Measurements from ENCODE around the gene MCF2L2. TPM values are rescaled to one million over a fixed set of nuclear protein-coding genes. Genes with fewer than 3 reads are reported as not detected.
A peak's percentile ranks its signal among the peaks of the same experiment; 100 is the strongest.
"Not testable (repeated sequence)": the region's sequence is repeated elsewhere in the genome, so short reads cannot be mapped to it uniquely, and the experiment has no call there.

Gene MCF2L2
- total RNA-seq, 1 donor from 2014 or later, result 2.1 TPM

DNA sequence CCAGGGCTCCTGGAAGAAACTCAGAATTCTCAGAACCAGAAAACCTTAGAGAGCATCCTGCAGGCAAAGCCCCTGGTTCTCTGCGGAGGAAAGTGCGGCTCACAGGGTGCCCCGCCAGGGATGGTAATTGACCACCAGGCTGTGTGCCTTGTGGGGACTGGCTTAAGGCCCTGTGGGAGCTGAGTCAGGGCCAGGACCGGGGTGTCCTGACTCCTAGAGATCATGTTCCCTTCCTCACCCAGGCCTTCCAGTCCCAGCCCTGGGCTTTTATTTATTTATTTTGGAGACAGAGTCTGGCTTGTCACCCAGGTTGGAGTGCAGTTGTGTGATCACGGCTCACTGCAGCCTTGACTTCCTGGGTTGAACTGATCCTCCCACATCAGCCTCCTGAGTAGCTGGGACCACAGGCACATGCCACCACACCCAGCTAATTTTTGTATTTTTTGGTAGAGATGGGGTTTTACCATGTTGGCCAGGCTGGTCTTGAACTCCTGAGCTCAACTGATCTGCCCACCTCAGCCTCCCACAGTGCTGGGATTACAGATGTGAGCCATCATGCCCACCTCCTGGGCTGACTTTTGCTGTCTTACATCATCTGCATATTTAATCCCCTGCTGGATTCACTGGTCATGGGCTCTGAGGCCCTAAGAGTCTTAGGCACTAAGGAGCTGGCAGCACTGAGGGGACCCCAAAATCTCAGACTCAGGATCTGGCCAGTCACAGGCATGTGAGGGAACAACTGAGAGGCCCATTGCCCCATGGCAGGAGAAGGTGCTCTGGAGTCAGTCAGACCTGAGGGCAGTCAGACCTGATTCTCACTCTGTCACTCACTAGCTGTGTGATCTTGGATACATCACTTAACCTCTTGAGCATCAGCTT, 245.4 kb downstream of the MCF2L2 start:
- peaks cover 25% of the 10 kb centered on the region for H3K27me3 Mint-ChIP-seq (ENCODE audit: low read depth)
- H3K4me3 Mint-ChIP-seq, result no peak overlapping the region
- DNase-seq (ENCODE audit: low read depth, low spot score), result no peak
- H3K9me3 Mint-ChIP-seq, result no peaks in the 10 kb centered on the region
- no peaks in the 10 kb centered on the region for H3K36me3 Mint-ChIP-seq (ENCODE audit: low read depth)
- peaks cover 14% of the 10 kb centered on the region for H3K4me1 Mint-ChIP-seq
- TF ChIP-seq, protein P1, sequence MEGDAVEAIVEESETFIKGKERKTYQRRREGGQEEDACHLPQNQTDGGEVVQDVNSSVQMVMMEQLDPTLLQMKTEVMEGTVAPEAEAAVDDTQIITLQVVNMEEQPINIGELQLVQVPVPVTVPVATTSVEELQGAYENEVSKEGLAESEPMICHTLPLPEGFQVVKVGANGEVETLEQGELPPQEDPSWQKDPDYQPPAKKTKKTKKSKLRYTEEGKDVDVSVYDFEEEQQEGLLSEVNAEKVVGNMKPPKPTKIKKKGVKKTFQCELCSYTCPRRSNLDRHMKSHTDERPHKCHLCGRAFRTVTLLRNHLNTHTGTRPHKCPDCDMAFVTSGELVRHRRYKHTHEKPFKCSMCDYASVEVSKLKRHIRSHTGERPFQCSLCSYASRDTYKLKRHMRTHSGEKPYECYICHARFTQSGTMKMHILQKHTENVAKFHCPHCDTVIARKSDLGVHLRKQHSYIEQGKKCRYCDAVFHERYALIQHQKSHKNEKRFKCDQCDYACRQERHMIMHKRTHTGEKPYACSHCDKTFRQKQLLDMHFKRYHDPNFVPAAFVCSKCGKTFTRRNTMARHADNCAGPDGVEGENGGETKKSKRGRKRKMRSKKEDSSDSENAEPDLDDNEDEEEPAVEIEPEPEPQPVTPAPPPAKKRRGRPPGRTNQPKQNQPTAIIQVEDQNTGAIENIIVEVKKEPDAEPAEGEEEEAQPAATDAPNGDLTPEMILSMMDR (conservative IDR thresholded peaks at IDR 0.05), result no peak
- no peak overlapping the region for H3K27ac Mint-ChIP-seq (ENCODE audit: unreplicated experiment)

DNA sequence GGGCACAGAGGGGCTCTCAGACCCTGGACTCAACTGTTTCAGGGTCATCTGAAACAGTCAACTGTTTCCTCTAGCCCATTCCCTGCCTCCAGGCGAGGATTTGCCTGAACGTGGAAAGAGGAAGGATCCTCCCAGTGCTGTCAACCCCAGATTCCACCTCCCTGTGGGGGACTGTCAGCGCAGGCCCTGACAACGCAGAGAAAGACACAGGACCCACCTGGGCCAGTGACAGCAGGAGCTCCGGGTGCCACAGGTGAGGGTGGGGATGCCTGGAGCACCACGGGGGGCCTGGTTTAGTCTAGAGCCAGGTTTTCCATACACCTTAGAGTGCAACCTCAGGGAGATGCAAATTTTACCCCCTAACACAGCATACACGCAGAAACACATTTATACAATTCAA, 246.3 kb downstream of the MCF2L2 start:
- no peaks in the 10 kb centered on the region for H3K36me3 Mint-ChIP-seq (ENCODE audit: low read depth)
- H3K27ac Mint-ChIP-seq (ENCODE audit: unreplicated experiment), result no peak overlapping the region
- no peak for DNase-seq (ENCODE audit: low read depth, low spot score)
- H3K27me3 Mint-ChIP-seq (ENCODE audit: low read depth), result peaks cover 25% of the 10 kb centered on the region
- no peak overlapping the region for H3K4me3 Mint-ChIP-seq
- TF ChIP-seq, protein P1 (conservative IDR thresholded peaks at IDR 0.05), result no peak
- peaks cover 14% of the 10 kb centered on the region for H3K4me1 Mint-ChIP-seq
- no peaks in the 10 kb centered on the region for H3K9me3 Mint-ChIP-seq

DNA sequence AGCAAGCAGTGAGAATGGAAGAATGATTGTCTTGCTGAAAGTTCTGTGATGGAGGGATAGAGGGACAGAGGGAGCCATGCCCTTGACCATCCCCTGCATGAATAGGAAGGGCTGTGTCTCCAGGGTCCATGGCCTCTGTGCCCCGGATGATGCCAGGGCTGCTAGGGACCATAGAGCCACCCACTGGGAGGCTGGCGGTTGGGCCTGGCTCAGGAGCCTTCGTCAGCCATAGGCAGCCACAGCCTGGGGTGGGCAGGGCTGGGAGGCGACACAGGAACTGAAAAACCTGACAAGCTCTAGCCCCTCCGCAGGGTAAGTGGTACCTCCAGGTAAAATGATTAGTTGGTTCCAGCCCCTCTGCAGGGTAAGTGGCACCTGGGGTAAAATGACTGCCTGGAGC, 246.8 kb downstream of the MCF2L2 start:
- Mint-ChIP-seq H3K9me3 (no peaks in the 10 kb centered on the region), H3K27ac (ENCODE audit: unreplicated experiment) (no peak overlapping the region), H3K4me1 (peaks cover 14% of the 10 kb centered on the region), H3K27me3 (ENCODE audit: low read depth) (peaks cover 27% of the 10 kb centered on the region), H3K36me3 (ENCODE audit: low read depth) (no peaks in the 10 kb centered on the region), H3K4me3 (no peak overlapping the region)
- DNase-seq (ENCODE audit: low read depth, low spot score), result no peak
- TF ChIP-seq, protein P1 (conservative IDR thresholded peaks at IDR 0.05), result no peak

DNA sequence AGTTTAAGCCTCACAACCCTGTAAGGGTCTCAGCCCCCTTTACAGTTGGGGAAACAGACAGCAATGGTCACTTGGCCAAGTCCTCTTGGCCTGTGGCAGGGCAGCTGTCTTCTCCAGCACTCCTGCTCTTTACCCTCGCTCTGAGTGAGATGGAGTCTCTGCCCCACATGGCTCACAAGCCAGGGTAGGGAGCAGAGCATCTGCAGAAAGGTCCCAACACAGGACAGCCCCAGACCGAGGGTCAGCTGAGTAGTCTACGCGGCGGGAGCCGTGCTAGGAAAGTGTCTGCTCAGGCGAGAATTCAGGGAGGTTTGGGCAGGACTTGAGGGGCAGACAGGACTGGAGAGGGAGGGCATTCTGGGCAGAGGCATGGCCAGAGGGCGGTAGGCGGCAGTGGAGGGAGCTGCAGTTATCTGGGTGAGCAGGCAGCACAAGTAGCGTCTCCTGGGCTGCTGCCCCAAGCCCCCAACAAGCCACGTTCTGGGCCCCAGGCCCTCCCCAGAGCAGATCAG, 247.6 kb downstream of the MCF2L2 start:
- H3K4me1 Mint-ChIP-seq, result peaks cover 14% of the 10 kb centered on the region
- no peaks in the 10 kb centered on the region for H3K36me3 Mint-ChIP-seq (ENCODE audit: low read depth)
- H3K27ac Mint-ChIP-seq (ENCODE audit: unreplicated experiment), result no peak overlapping the region
- DNase-seq (ENCODE audit: low read depth, low spot score), result no peak
- no peaks in the 10 kb centered on the region for H3K9me3 Mint-ChIP-seq
- H3K27me3 Mint-ChIP-seq (ENCODE audit: low read depth), result peaks cover 35% of the 10 kb centered on the region
- peak overlapping the region; percentile 87 for H3K4me3 Mint-ChIP-seq
- TF ChIP-seq, protein P1 (conservative IDR thresholded peaks at IDR 0.05), result no peak

DNA sequence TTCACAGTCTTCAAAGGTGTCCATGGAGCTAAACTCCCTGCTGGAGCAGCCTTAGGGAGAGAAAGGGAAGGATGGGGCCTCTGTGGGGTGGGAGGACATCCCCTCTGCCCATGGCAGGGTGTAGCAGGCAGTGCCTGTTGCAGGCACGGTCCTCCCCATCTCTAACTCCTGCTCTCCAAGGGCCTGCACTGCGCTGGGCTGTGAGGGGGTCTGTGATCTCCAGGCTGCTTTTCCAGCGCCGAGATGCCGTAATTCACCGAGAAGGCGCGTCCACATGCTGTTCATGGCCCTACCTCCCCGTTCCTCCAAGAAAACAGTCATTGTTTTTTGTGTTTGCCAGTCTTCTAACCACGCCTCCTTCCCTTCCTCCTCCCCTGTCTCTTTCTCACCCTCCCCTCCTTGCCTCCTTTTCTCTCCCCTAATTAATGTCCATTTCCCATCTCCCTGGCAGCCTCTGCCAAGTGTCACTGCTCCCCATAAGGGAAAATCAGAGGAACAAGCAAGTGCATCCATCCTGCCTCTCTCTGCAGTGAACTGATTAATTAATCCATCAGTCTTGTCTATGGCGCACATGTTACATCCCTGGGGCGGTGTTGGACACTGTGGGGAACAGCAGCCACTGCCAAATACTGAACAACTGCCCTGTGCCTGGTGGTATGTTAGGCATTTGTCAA, 248.2 kb downstream of the MCF2L2 start:
- H3K27me3 Mint-ChIP-seq (ENCODE audit: low read depth), result peaks cover 40% of the 10 kb centered on the region
- peak overlapping the region; percentile 87 for H3K4me3 Mint-ChIP-seq
- H3K9me3 Mint-ChIP-seq, result no peaks in the 10 kb centered on the region
- no peak overlapping the region for H3K27ac Mint-ChIP-seq (ENCODE audit: unreplicated experiment)
- H3K36me3 Mint-ChIP-seq (ENCODE audit: low read depth), result no peaks in the 10 kb centered on the region
- no peak for DNase-seq (ENCODE audit: low read depth, low spot score)
- TF ChIP-seq, protein P1 (conservative IDR thresholded peaks at IDR 0.05), result no peak
- peaks cover 14% of the 10 kb centered on the region for H3K4me1 Mint-ChIP-seq

DNA sequence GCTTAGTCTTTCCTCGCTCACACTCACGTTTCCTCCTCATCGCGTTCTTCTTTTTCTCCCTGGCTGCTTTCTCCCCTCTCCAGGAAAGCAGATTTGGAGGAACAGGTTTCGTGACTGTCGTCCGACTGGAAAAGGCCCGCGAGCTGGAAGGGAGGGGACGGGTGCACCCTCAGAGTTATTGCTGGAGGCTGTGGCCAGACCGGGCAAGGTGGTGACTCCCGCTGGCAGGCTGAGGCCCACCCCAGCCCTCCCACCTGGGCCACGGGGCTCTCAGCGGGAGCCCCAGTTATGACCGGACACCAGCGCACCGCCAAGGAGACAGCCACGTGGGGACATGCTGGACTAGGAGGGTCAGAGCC, 248.9 kb downstream of the MCF2L2 start:
- not testable (repeated sequence) for DNase-seq (ENCODE audit: low read depth, low spot score); H3K27ac Mint-ChIP-seq (ENCODE audit: unreplicated experiment); H3K9me3 Mint-ChIP-seq; H3K4me3 Mint-ChIP-seq; H3K36me3 Mint-ChIP-seq (ENCODE audit: low read depth)
- H3K27me3 Mint-ChIP-seq (ENCODE audit: low read depth), result peaks cover 42% of the 10 kb centered on the region
- peaks cover 14% of the 10 kb centered on the region for H3K4me1 Mint-ChIP-seq
